PC-9 (cell line): ENCODE data around the gene LOXL3. TPM values are rescaled to one million over a fixed set of nuclear protein-coding genes. Genes with fewer than 3 reads are reported as not detected.

Experiments used
- BruUV-seq: library from RNA; stranded (reverse); fragments of 400-500 nt; replicated peaks from 2 replicates; lab custom pipeline; 2021; lab: Mats Ljungman, UMichigan
- CTCF ChIA-PET: fragments of 300-600 bp; sonication (Branson Sonifier 250); formaldehyde crosslinking; loops from one replicate; lab custom pipeline; 2022; ENCODE audit warnings: antibody characterized with exemption; lab: Charles Lee
- POLR2A ChIA-PET: fragments of 300-600 bp; sonication (Branson Sonifier 250); formaldehyde crosslinking; loops from one replicate; lab custom pipeline; 2022; ENCODE audit warnings: antibody characterized with exemption; ENCODE audit not compliant: unreplicated experiment; lab: Charles Lee
- DNase-seq, 2 experiments: peaks; one replicate each; pipeline versions ENCODE4 v3.0.0 to v3.0.0-alpha.2; 2015 to 2022; ENCODE audit warnings: mixed read lengths in 1 of 2
- H2AFZ ChIP-seq: fragments of 200-600 bp; sonication (generic); 2 replicates; pipeline ENCODE4 v1.8.1; 2017; ENCODE audit warnings: antibody characterized with exemption
- H3F3A ChIP-seq: fragments of 200-600 bp; sonication (generic); 2 replicates; pipeline ENCODE4 v1.8.1; 2017; ENCODE audit warnings: antibody characterized with exemption, mild to moderate bottlenecking, low read depth; ENCODE audit not compliant: insufficient read depth
- H3K27ac ChIP-seq: fragments of 200-600 bp; sonication (generic); 2 replicates; pipeline ENCODE4 v1.6.1; 2016; ENCODE audit warnings: mixed run types
- H3K27me3 ChIP-seq: fragments of 200-600 bp; sonication (generic); 2 replicates; pipeline ENCODE4 v1.6.1; 2016; ENCODE audit warnings: low read depth, mixed run types; ENCODE audit not compliant: insufficient read depth
- H3K36me3 ChIP-seq: fragments of 200-600 bp; sonication (generic); 2 replicates; pipeline ENCODE4 v1.6.1; 2016; ENCODE audit warnings: low read depth, mixed run types
- H3K4me1 ChIP-seq: fragments of 200-600 bp; sonication (generic); replicated peaks from 2 replicates; pipeline ENCODE4 v1.6.1; 2016; ENCODE audit warnings: mixed run types; ENCODE audit not compliant: insufficient read depth
- H3K4me2 ChIP-seq: fragments of 200-600 bp; sonication (generic); 2 replicates; pipeline ENCODE4 v1.6.1; 2017; ENCODE audit warnings: mixed run types
- H3K4me3 ChIP-seq: fragments of 200-600 bp; sonication (generic); 2 replicates; pipeline ENCODE4 v1.6.1; 2016; ENCODE audit warnings: mixed run types
- H3K79me2 ChIP-seq: fragments of 200-600 bp; sonication (generic); 2 replicates; pipeline ENCODE4 v1.6.1; 2017; ENCODE audit warnings: low read depth, mixed run types
- H3K9me2 ChIP-seq: fragments of 200-600 bp; sonication (generic); 2 replicates; pipeline ENCODE4 v1.8.1; 2017; ENCODE audit warnings: mild to moderate bottlenecking; ENCODE audit not compliant: insufficient read depth
- H3K9me3 ChIP-seq: fragments of 200-600 bp; sonication (generic); 2 replicates; pipeline ENCODE4 v1.8.1; 2016; ENCODE audit warnings: low read depth; ENCODE audit not compliant: insufficient read depth
- H4K20me1 ChIP-seq: fragments of 200-600 bp; sonication (generic); 2 replicates; pipeline ENCODE4 v1.8.1; 2017; ENCODE audit not compliant: insufficient read depth
- EZH2 ChIP-seq: fragments of 200-600 bp; sonication (generic); IDR thresholded peaks from 2 replicates; pipeline ENCODE4 v1.8.0; 2017; ENCODE audit warnings: antibody characterized with exemption, low read depth
- intact Hi-C: fragments of 100-400 bp; cut with micrococcal nuclease; formaldehyde crosslinking; loops from one replicate; pipeline ENCODE4 v1.10.0; 2022; ENCODE audit not compliant: unreplicated experiment
- total RNA-seq: library from RNA; stranded (reverse); gene quantifications from 2 replicates; pipeline ENCODE4 v1.2.3, GENCODE V29; 2021
- TF ChIP-seq, protein P1 (sequence below): fragments of 200-600 bp; sonication (generic); conservative IDR thresholded peaks from 2 replicates; pipeline ENCODE4 v1.6.1; 2017; ENCODE audit warnings: mixed run types, antibody characterized with exemption, mild to moderate bottlenecking, moderate library complexity

Gene LOXL3
- total RNA-seq, 1 experiment from 2014 or later, result 3.1 TPM

DNA sequence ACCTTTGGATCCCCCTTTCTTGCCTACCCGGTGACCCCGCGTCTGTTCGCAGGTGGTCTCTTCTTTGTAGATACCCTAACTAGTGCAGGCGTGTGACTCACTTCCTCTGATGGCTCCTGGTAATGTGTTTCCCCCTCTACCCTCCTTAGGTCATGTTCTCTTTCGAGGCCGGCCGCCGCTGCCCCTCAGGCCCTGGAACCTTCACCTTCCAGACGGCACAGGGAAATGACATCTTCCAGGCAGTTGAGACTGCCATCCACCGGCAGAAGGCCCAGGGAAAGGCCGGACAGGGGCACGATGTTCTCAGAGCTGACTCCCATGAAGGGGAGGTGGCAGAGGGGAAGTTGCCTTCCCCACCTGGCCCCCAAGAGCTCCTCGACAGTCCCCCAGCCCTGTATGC, 2.4 kb upstream of the LOXL3 start:
- no peaks in the 10 kb centered on the region for H4K20me1 ChIP-seq
- TF ChIP-seq, protein P1, sequence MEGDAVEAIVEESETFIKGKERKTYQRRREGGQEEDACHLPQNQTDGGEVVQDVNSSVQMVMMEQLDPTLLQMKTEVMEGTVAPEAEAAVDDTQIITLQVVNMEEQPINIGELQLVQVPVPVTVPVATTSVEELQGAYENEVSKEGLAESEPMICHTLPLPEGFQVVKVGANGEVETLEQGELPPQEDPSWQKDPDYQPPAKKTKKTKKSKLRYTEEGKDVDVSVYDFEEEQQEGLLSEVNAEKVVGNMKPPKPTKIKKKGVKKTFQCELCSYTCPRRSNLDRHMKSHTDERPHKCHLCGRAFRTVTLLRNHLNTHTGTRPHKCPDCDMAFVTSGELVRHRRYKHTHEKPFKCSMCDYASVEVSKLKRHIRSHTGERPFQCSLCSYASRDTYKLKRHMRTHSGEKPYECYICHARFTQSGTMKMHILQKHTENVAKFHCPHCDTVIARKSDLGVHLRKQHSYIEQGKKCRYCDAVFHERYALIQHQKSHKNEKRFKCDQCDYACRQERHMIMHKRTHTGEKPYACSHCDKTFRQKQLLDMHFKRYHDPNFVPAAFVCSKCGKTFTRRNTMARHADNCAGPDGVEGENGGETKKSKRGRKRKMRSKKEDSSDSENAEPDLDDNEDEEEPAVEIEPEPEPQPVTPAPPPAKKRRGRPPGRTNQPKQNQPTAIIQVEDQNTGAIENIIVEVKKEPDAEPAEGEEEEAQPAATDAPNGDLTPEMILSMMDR, result no peak
- TF ChIP-seq EZH2, result no peak
- no peaks in the 10 kb centered on the region for H3K79me2 ChIP-seq
- H3K36me3 ChIP-seq, result no peaks in the 10 kb centered on the region
- no peak overlapping the region for H2AFZ ChIP-seq
- intact Hi-C loops, result no loop called here
- H3K9me3 ChIP-seq, result no peaks in the 10 kb centered on the region
- H3K4me1 ChIP-seq, result 0 out of 2 replicates have a peak, but pooled peaks cover 4% of the 10 kb centered on the region
- H3K27me3 ChIP-seq, result no peaks in the 10 kb centered on the region
- no peak overlapping the region for H3K27ac ChIP-seq
- no peak overlapping the region for H3K4me3 ChIP-seq
- peaks cover 29% of the 10 kb centered on the region; the same call in 1 of the 2 replicates for H3F3A ChIP-seq
- CTCF ChIA-PET, result no interaction called here
- H3K9me2 ChIP-seq, result no peaks in the 10 kb centered on the region
- POLR2A ChIA-PET, result no interaction called here
- no peak for DNase-seq
- H3K4me2 ChIP-seq, result no peak overlapping the region
- BruUV-seq, result no TSS peak

DNA sequence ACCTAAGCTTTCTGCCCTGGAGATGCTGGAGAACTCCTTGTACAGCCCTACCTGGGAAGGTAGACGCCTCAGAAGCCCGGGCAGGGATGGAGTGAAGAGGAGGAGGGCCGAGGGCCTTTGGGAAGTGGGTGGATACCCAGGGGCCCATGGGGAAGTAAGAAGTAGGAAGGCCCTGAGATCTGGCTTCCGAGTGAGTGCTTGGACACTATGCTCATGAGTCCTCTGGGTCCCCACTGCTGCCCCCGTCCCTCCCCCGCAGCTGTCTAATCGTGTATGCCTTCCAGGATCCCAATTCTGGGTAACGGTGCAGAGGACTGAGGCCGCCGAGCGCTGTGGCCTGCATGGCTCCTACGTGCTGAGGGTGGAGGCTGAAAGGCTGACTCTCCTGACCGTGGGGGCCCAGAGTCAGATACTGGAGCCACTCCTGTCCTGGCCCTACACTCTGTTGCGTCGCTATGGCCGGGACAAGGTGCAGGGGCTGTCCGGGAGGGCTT, 1.9 kb upstream of the LOXL3 start:
- TF ChIP-seq, protein P1, result no peak
- no peak for TF ChIP-seq EZH2
- Histone ChIP-seq H2AFZ (no peak overlapping the region), H3K79me2 (peaks cover 4% of the 10 kb centered on the region), H3K36me3 (no peaks in the 10 kb centered on the region), H3K9me2 (no peaks in the 10 kb centered on the region), H4K20me1 (no peaks in the 10 kb centered on the region), H3K4me2 (peak overlapping the region; percentile 81; the same call in 1 of the 2 replicates), H3K4me3 (peak overlapping the region; percentile 78; the same call in 1 of the 2 replicates), H3F3A (peaks cover 29% of the 10 kb centered on the region; the same call in 1 of the 2 replicates), H3K4me1 (peaks cover 5% of the 10 kb centered on the region; the same call in 1 of the 2 replicates), H3K27me3 (no peaks in the 10 kb centered on the region), H3K9me3 (no peaks in the 10 kb centered on the region), H3K27ac (no peak overlapping the region)
- intact Hi-C loops, result loop anchor here (2.0 kb wide), 1 partner anchor 31 kb away; no protein-coding TSS in a partner anchor
- BruUV-seq, result no TSS peak
- POLR2A ChIA-PET, result interaction anchor here (0.6 kb wide), 2 partner anchors 13 to 1170 kb away, joined by 5 to 14 read pairs; partner anchors contain the start of gene ALMS1
- CTCF ChIA-PET, result no interaction called here
- no peak for DNase-seq

DNA sequence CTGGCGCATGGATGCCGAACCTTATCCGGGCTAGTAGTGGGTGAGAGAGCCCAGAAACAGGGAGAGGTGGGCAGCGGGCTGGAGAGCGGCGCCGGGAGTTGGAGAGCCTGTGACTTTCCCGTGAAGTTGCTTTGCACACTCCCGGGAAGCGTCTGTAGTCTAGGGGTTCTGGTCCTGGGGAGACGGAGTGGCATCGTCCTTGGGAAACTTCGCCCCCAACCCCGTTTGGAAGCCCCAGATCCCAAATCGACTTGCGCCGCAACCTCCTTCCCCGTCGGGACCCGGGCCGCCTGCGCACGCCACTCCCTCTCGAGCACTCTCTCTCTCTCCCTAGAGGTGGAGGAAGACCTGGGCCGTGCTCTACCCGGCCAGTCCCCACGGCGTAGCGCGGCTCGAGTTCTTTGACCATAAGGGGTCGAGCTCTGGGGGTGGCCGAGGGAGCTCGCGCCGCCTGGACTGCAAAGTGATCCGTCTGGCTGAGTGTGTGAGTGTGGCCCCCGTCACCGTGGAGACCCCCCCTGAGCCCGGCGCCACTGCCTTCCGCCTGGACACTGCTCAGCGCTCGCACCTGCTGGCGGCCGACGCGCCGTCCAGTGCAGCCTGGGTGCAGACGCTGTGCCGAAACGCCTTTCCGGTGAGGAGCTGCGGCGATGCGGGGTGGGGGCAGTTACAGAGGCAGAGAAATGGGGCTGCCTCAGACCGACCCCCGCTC, 1.2 kb upstream of the LOXL3 start:
- peak overlapping the region; percentile 81 for H3K4me2 ChIP-seq
- H3K36me3 ChIP-seq, result no peaks in the 10 kb centered on the region
- POLR2A ChIA-PET, result interaction anchor here (0.6 kb wide), 3 partner anchors 13 to 1169 kb away, joined by 5 to 14 read pairs (median 5); partner anchors contain the start of gene ALMS1
- no peaks in the 10 kb centered on the region for H3K9me3 ChIP-seq
- H3K4me3 ChIP-seq, result peak overlapping the region; percentile 78
- peak overlapping the region; percentile 81 for H2AFZ ChIP-seq
- TSS peak; percentile 12 for BruUV-seq
- H3K79me2 ChIP-seq, result peaks cover 11% of the 10 kb centered on the region
- no peaks in the 10 kb centered on the region for H3K9me2 ChIP-seq
- peaks cover 29% of the 10 kb centered on the region; the same call in 1 of the 2 replicates for H3F3A ChIP-seq
- no peaks in the 10 kb centered on the region for H3K27me3 ChIP-seq
- H3K27ac ChIP-seq, result no peak overlapping the region
- CTCF ChIA-PET, result no interaction called here
- TF ChIP-seq EZH2, result no peak
- TF ChIP-seq, protein P1, result no peak
- intact Hi-C loops, result loop anchor here (2.0 kb wide), 1 partner anchor 32 kb away; no protein-coding TSS in a partner anchor
- DNase-seq, result peak in 1 of 2 experiments; percentile 62
- peaks cover 12% of the 10 kb centered on the region for H3K4me1 ChIP-seq
- no peaks in the 10 kb centered on the region for H4K20me1 ChIP-seq
